MG63 (cell line): ENCODE measurements around the gene ANAPC4. TPM values are rescaled to one million over a fixed set of nuclear protein-coding genes. Genes with fewer than 3 reads are reported as not detected.

Source experiments
- DNase-seq: peaks from one replicate; pipeline ENCODE4 v3.0.0-alpha.2; 2020
- H3K27me3 ChIP-seq: fragments of 250-450 bp; sonication (Bioruptor Pico); 2 replicates; pipeline ENCODE4 v1.5.1; 2020; ENCODE audit warnings: mild to moderate bottlenecking, moderate library complexity
- H3K36me3 ChIP-seq: fragments of 250-450 bp; sonication (Bioruptor Pico); 2 replicates; pipeline ENCODE4 v1.5.1; 2020; ENCODE audit warnings: mild to moderate bottlenecking, moderate library complexity
- H3K4me3 ChIP-seq: fragments of 250-450 bp; sonication (Bioruptor Pico); 2 replicates; pipeline ENCODE4 v1.5.1; 2020; ENCODE audit warnings: mild to moderate bottlenecking, moderate library complexity
- H3K9me3 ChIP-seq: fragments of 250-450 bp; sonication (Bioruptor Pico); 2 replicates; pipeline ENCODE4 v1.5.1; 2020; ENCODE audit warnings: mild to moderate bottlenecking, moderate library complexity
- total RNA-seq: library from RNA; depleted of rRNA; stranded (reverse); fragments of >200 nt; shearing (Covaris generic); gene quantifications from 2 replicates; pipeline ENCODE4 v1.2.3, GENCODE V29; 2014; ENCODE audit warnings: low replicate concordance

ANAPC4 gene
- total RNA-seq, 1 experiment from 2014 or later, result 13.4 TPM

- Histone ChIP-seq H3K4me3 (no peak overlapping the region), H3K9me3 (no peaks in the 10 kb centered on the region), H3K36me3 (peaks cover 5% of the 10 kb centered on the region), H3K27me3 (no peaks in the 10 kb centered on the region)
- DNase-seq, result no peak
Measured at GRCh38 chr4:25417014-25417413, 40.0 kb downstream of the ANAPC4 start.

GRCh38 chr4:25420931-25421330 lies 43.9 kb downstream of the ANAPC4 start:
- Histone ChIP-seq H3K27me3 (no peaks in the 10 kb centered on the region), H3K9me3 (no peaks in the 10 kb centered on the region), H3K4me3 (no peak overlapping the region), H3K36me3 (no peaks in the 10 kb centered on the region; the same call in 1 of the 2 replicates)
- no peak for DNase-seq

GRCh38 chr4:25421816-25422525 lies 44.9 kb downstream of the ANAPC4 start:
- no peak overlapping the region for H3K4me3 ChIP-seq
- H3K9me3 ChIP-seq, result no peaks in the 10 kb centered on the region
- H3K27me3 ChIP-seq, result no peaks in the 10 kb centered on the region
- no peak for DNase-seq
- H3K36me3 ChIP-seq, result no peaks in the 10 kb centered on the region; the same call in 1 of the 2 replicates

- H3K4me3 ChIP-seq, result no peak overlapping the region
- DNase-seq, result no peak
Measured at GRCh38 chr4:25423548-25423947, 46.5 kb downstream of the ANAPC4 start.

GRCh38 chr4:25424539-25425228 lies 47.6 kb downstream of the ANAPC4 start:
- no peak overlapping the region for H3K4me3 ChIP-seq
- no peaks in the 10 kb centered on the region for H3K36me3 ChIP-seq
- no peaks in the 10 kb centered on the region for H3K27me3 ChIP-seq
- no peaks in the 10 kb centered on the region for H3K9me3 ChIP-seq
- DNase-seq, result no peak

More at GRCh38 chr4:25423548-25423947, 46.5 kb downstream of the ANAPC4 start:
- H3K9me3 ChIP-seq, result no peaks in the 10 kb centered on the region
- no peaks in the 10 kb centered on the region for H3K27me3 ChIP-seq
- no peaks in the 10 kb centered on the region; the same call in 1 of the 2 replicates for H3K36me3 ChIP-seq

GRCh38 chr4:25425361-25425760 lies 48.3 kb downstream of the ANAPC4 start:
- Histone ChIP-seq H3K36me3 (no peaks in the 10 kb centered on the region), H3K27me3 (no peaks in the 10 kb centered on the region), H3K9me3 (no peaks in the 10 kb centered on the region), H3K4me3 (no peak overlapping the region)
- DNase-seq, result no peak

GRCh38 chr4:25427871-25428270 lies 50.8 kb downstream of the ANAPC4 start:
- Histone ChIP-seq H3K27me3 (no peaks in the 10 kb centered on the region), H3K36me3 (no peaks in the 10 kb centered on the region), H3K4me3 (no peak overlapping the region), H3K9me3 (no peaks in the 10 kb centered on the region)
- DNase-seq, result no peak

GRCh38 chr4:25430630-25431029 lies 53.6 kb downstream of the ANAPC4 start:
- H3K27me3 ChIP-seq, result no peaks in the 10 kb centered on the region
- no peaks in the 10 kb centered on the region for H3K36me3 ChIP-seq
- no peaks in the 10 kb centered on the region for H3K9me3 ChIP-seq
- DNase-seq, result no peak
- H3K4me3 ChIP-seq, result no peak overlapping the region

- H3K9me3 ChIP-seq, result no peaks in the 10 kb centered on the region
- DNase-seq, result no peak
- no peak overlapping the region for H3K4me3 ChIP-seq
- no peaks in the 10 kb centered on the region for H3K27me3 ChIP-seq
- H3K36me3 ChIP-seq, result no peaks in the 10 kb centered on the region
Measured at GRCh38 chr4:25433966-25434827, 57.1 kb downstream of the ANAPC4 start.

- H3K36me3 ChIP-seq, result no peaks in the 10 kb centered on the region
- no peak overlapping the region for H3K4me3 ChIP-seq
- no peak for DNase-seq
- no peaks in the 10 kb centered on the region for H3K9me3 ChIP-seq
- H3K27me3 ChIP-seq, result no peaks in the 10 kb centered on the region
Measured at GRCh38 chr4:25437926-25438325, 60.9 kb downstream of the ANAPC4 start.

GRCh38 chr4:25439918-25440477 lies 62.9 kb downstream of the ANAPC4 start:
- Histone ChIP-seq H3K27me3 (no peaks in the 10 kb centered on the region), H3K4me3 (no peak overlapping the region), H3K36me3 (no peaks in the 10 kb centered on the region), H3K9me3 (no peaks in the 10 kb centered on the region)
- DNase-seq, result peak; percentile 30

GRCh38 chr4:25440478-25441030 lies 63.5 kb downstream of the ANAPC4 start:
- DNase-seq, result no peak

GRCh38 chr4:25441519-25442117 lies 64.6 kb downstream of the ANAPC4 start:
- H3K27me3 ChIP-seq, result no peaks in the 10 kb centered on the region
- H3K9me3 ChIP-seq, result no peaks in the 10 kb centered on the region
- H3K4me3 ChIP-seq, result no peak overlapping the region
- peak; percentile 34 for DNase-seq
- no peaks in the 10 kb centered on the region for H3K36me3 ChIP-seq

More at GRCh38 chr4:25440478-25441030, 63.5 kb downstream of the ANAPC4 start:
- H3K36me3 ChIP-seq, result no peaks in the 10 kb centered on the region
- H3K9me3 ChIP-seq, result no peaks in the 10 kb centered on the region
- H3K27me3 ChIP-seq, result no peaks in the 10 kb centered on the region
- H3K4me3 ChIP-seq, result no peak overlapping the region

GRCh38 chr4:25442863-25443307 lies 65.8 kb downstream of the ANAPC4 start:
- Histone ChIP-seq H3K36me3 (no peaks in the 10 kb centered on the region), H3K4me3 (no peak overlapping the region), H3K27me3 (no peaks in the 10 kb centered on the region), H3K9me3 (no peaks in the 10 kb centered on the region)
- no peak for DNase-seq

- no peak for DNase-seq
- Histone ChIP-seq H3K9me3 (no peaks in the 10 kb centered on the region), H3K27me3 (no peaks in the 10 kb centered on the region), H3K36me3 (no peaks in the 10 kb centered on the region), H3K4me3 (no peak overlapping the region)
Measured at GRCh38 chr4:25443851-25444250, 66.8 kb downstream of the ANAPC4 start.

GRCh38 chr4:25446611-25447010 lies 69.5 kb downstream of the ANAPC4 start:
- Histone ChIP-seq H3K36me3 (no peaks in the 10 kb centered on the region), H3K27me3 (no peaks in the 10 kb centered on the region), H3K4me3 (no peak overlapping the region), H3K9me3 (no peaks in the 10 kb centered on the region)
- DNase-seq, result no peak
